Measurements from ENCODE around the gene PANK4.

- TF ChIP-seq CTCF (IDR thresholded peaks at IDR 0.05) (no peak), POLR2A (IDR thresholded peaks at IDR 0.05) (no peak)
These were observed 14.6 kb upstream of the PANK4 start for GRCh38 chr1:2540816-2541492.
